Hepatocyte (in vitro differentiated cells): Measurements from ENCODE around the gene PDLIM1.

Experiments used
- EZH2phosphoT487 ChIP-seq: fragments of 200-600 bp; sonication (generic); IDR thresholded peaks from one replicate; pipeline ENCODE4 v1.6.1; 2018; ENCODE audit warnings: antibody characterized with exemption, mild to moderate bottlenecking, low read depth, moderate library complexity; ENCODE audit not compliant: unreplicated experiment, severe bottlenecking
- TF ChIP-seq, protein P1 (sequence below): fragments of 200-600 bp; sonication (generic); IDR thresholded peaks from 2 replicates; pipeline ENCODE4 v1.5.1; 2016; ENCODE audit warnings: antibody characterized with exemption, mild to moderate bottlenecking; ENCODE audit not compliant: poor library complexity

- no peak for TF ChIP-seq EZH2phosphoT487
- TF ChIP-seq, protein P1, sequence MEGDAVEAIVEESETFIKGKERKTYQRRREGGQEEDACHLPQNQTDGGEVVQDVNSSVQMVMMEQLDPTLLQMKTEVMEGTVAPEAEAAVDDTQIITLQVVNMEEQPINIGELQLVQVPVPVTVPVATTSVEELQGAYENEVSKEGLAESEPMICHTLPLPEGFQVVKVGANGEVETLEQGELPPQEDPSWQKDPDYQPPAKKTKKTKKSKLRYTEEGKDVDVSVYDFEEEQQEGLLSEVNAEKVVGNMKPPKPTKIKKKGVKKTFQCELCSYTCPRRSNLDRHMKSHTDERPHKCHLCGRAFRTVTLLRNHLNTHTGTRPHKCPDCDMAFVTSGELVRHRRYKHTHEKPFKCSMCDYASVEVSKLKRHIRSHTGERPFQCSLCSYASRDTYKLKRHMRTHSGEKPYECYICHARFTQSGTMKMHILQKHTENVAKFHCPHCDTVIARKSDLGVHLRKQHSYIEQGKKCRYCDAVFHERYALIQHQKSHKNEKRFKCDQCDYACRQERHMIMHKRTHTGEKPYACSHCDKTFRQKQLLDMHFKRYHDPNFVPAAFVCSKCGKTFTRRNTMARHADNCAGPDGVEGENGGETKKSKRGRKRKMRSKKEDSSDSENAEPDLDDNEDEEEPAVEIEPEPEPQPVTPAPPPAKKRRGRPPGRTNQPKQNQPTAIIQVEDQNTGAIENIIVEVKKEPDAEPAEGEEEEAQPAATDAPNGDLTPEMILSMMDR: no peak
These were observed 38.5 kb upstream of the PDLIM1 start for GRCh38 chr10:95329296-95329695.
